ENCODE results near the gene LINGO1.

The LINGO1 gene

DNA sequence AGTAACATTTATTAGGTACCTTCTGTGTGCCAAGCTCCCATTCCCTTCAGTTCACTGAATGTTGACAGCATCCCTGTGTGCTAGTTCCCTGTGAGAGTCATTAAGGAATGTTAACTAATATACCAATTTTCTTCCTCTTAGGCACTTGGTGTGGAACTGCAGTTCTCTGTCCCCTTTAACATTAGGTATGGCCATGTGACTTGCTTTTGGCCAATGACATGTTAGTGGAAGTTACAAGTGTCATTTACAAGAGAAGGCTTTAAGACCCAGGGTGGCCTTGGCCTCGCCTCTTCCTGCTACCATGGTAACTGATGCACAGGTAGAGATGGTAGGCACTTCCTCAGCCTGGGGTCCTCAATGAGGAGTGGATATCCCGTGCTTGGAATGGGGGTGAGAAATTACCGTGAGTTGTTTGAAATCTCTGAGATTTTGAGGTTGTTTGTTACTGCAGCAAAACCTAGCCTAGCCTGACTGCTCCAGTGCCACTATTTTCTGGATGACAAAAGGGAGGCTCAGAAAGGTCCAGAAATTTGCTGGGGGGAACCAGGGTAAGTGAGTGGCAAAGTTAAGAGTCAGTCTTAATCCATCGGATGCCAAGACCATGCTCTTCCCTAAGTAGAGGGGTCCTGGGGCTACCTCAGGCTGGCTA lies 21.2 kb upstream of the LINGO1 start:
- peaks cover 3% of the 10 kb centered on the region for H3K27me3 ChIP-seq (ENCODE audit: low read depth, low read length)

GRCh38 chr15:77650265-77650664 lies 17.6 kb upstream of the LINGO1 start:
- peaks cover 0 to 12% of the 10 kb centered on the region in 2 donors for H3K9me3 ChIP-seq (ENCODE audit: control insufficient read depth in 1 of 2, low read length in 2 of 2)
- no peak overlapping the region for H3K4me3 ChIP-seq (ENCODE audit: low read depth in 1 of 2, low read length in 2 of 2)
- H3K27ac ChIP-seq (ENCODE audit: low read length), result no peak overlapping the region
- no peaks in the 10 kb centered on the region for H3K36me3 ChIP-seq (ENCODE audit: control insufficient read depth in 1 of 2, insufficient read depth in 2 of 2, low read length in 2 of 2)
- H3K27me3 ChIP-seq (ENCODE audit: low read depth, low read length), result no peaks in the 10 kb centered on the region
- no peaks in the 10 kb centered on the region for H3K4me1 ChIP-seq (ENCODE audit: control insufficient read depth in 1 of 2, insufficient read depth in 2 of 2, low read length in 2 of 2)

More for the DNA sequence above, 21.2 kb upstream of the LINGO1 start:
- H3K36me3 ChIP-seq (ENCODE audit: control insufficient read depth in 1 of 2, insufficient read depth in 2 of 2, low read length in 2 of 2), result no peaks in the 10 kb centered on the region
- H3K4me3 ChIP-seq (ENCODE audit: low read depth in 1 of 2, low read length in 2 of 2), result no peak overlapping the region
- no peaks in the 10 kb centered on the region for H3K4me1 ChIP-seq (ENCODE audit: control insufficient read depth in 1 of 2, insufficient read depth in 2 of 2, low read length in 2 of 2)
- H3K27ac ChIP-seq (ENCODE audit: low read length), result no peak overlapping the region
- peaks cover 0 to 12% of the 10 kb centered on the region in 2 donors for H3K9me3 ChIP-seq (ENCODE audit: control insufficient read depth in 1 of 2, low read length in 2 of 2)

- H3K9me3 ChIP-seq (ENCODE audit: control insufficient read depth in 1 of 2, low read length in 2 of 2), result peaks cover 0 to 11% of the 10 kb centered on the region in 2 donors
- no peak overlapping the region for H3K27ac ChIP-seq (ENCODE audit: low read length)
- H3K27me3 ChIP-seq (ENCODE audit: low read depth, low read length), result no peaks in the 10 kb centered on the region
- H3K4me1 ChIP-seq (ENCODE audit: control insufficient read depth in 1 of 2, insufficient read depth in 2 of 2, low read length in 2 of 2), result no peaks in the 10 kb centered on the region
- no peaks in the 10 kb centered on the region for H3K36me3 ChIP-seq (ENCODE audit: control insufficient read depth in 1 of 2, insufficient read depth in 2 of 2, low read length in 2 of 2)
- no peak overlapping the region for H3K4me3 ChIP-seq (ENCODE audit: low read depth in 1 of 2, low read length in 2 of 2)
Measured at GRCh38 chr15:77649610-77650009, 16.9 kb upstream of the LINGO1 start.

DNA sequence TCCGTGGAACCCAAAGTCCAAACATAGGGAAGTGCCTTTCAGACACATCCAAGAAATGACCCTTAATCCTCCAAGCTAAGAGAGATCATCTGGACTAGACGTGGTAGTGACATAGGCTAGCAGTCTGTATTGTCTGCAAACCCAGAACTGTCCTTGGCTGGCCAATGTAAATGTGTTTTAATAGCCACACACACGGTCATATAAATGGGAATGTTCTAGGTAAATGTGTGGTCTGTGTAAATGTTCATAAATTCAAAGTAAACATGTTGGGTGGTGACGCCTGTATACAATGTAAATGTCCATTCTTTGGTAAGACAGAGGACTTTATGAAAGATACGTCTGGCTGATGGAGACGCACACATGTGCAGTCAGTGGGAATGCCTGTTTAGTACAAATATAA lies 16.3 kb upstream of the LINGO1 start:
- Histone ChIP-seq H3K27me3 (ENCODE audit: low read depth, low read length) (no peaks in the 10 kb centered on the region), H3K4me3 (ENCODE audit: low read depth in 1 of 2, low read length in 2 of 2) (no peak overlapping the region), H3K27ac (ENCODE audit: low read length) (no peak overlapping the region), H3K4me1 (ENCODE audit: control insufficient read depth in 1 of 2, insufficient read depth in 2 of 2, low read length in 2 of 2) (no peaks in the 10 kb centered on the region), H3K9me3 (ENCODE audit: control insufficient read depth in 1 of 2, low read length in 2 of 2) (peaks cover 0 to 5% of the 10 kb centered on the region in 2 donors), H3K36me3 (ENCODE audit: control insufficient read depth in 1 of 2, insufficient read depth in 2 of 2, low read length in 2 of 2) (no peaks in the 10 kb centered on the region)

GRCh38 chr15:77647961-77648360 lies 15.2 kb upstream of the LINGO1 start:
- no peaks in the 10 kb centered on the region for H3K4me1 ChIP-seq (ENCODE audit: control insufficient read depth in 1 of 2, insufficient read depth in 2 of 2, low read length in 2 of 2)
- no peak overlapping the region for H3K27ac ChIP-seq (ENCODE audit: low read length)
- H3K9me3 ChIP-seq (ENCODE audit: control insufficient read depth in 1 of 2, low read length in 2 of 2), result no peaks in the 10 kb centered on the region
- no peaks in the 10 kb centered on the region for H3K27me3 ChIP-seq (ENCODE audit: low read depth, low read length)
- H3K36me3 ChIP-seq (ENCODE audit: control insufficient read depth in 1 of 2, insufficient read depth in 2 of 2, low read length in 2 of 2), result no peaks in the 10 kb centered on the region
- H3K4me3 ChIP-seq (ENCODE audit: low read depth in 1 of 2, low read length in 2 of 2), result no peak overlapping the region

DNA sequence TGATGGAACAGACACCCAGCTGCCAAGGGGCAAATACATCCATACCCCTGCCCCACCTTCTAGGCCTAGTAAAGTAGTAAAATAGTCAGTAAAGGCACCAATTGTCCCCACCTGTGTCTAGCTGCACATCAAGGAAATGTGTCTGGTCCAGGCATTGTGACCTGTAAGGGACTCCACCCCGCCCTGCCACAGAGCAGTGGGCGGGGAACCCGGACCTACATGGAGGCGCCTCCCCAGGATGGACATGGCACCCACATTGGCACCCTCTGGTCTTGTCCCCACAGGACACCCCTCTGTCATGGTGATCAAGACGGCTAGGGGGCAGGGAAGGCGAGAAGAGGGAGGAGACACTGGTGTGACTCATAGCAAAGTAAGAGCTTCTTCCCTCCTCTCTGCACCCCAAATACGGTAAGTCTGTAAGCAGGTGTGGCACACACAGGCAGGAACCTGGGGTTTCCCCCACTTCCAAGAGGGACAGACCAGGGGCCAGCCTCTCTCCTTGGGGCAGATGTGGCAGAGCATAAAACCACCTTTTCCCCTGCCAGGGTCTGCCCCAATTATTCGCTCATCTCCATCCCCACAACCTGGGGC lies 13.5 kb upstream of the LINGO1 start:
- Histone ChIP-seq H3K4me1 (ENCODE audit: control insufficient read depth in 1 of 2, insufficient read depth in 2 of 2, low read length in 2 of 2) (no peaks in the 10 kb centered on the region), H3K27me3 (ENCODE audit: low read depth, low read length) (no peaks in the 10 kb centered on the region), H3K9me3 (ENCODE audit: control insufficient read depth in 1 of 2, low read length in 2 of 2) (no peaks in the 10 kb centered on the region), H3K4me3 (ENCODE audit: low read depth in 1 of 2, low read length in 2 of 2) (no peak overlapping the region), H3K36me3 (ENCODE audit: control insufficient read depth in 1 of 2, insufficient read depth in 2 of 2, low read length in 2 of 2) (no peaks in the 10 kb centered on the region), H3K27ac (ENCODE audit: low read length) (no peak overlapping the region)

- Histone ChIP-seq H3K36me3 (ENCODE audit: control insufficient read depth in 1 of 2, insufficient read depth in 2 of 2, low read length in 2 of 2) (no peaks in the 10 kb centered on the region), H3K4me3 (ENCODE audit: low read depth in 1 of 2, low read length in 2 of 2) (no peak overlapping the region), H3K27me3 (ENCODE audit: low read depth, low read length) (no peaks in the 10 kb centered on the region), H3K9me3 (ENCODE audit: control insufficient read depth in 1 of 2, low read length in 2 of 2) (no peaks in the 10 kb centered on the region), H3K4me1 (ENCODE audit: control insufficient read depth in 1 of 2, insufficient read depth in 2 of 2, low read length in 2 of 2) (no peaks in the 10 kb centered on the region), H3K27ac (ENCODE audit: low read length) (no peak overlapping the region)
Measured at GRCh38 chr15:77645602-77646001, 12.9 kb upstream of the LINGO1 start.

DNA sequence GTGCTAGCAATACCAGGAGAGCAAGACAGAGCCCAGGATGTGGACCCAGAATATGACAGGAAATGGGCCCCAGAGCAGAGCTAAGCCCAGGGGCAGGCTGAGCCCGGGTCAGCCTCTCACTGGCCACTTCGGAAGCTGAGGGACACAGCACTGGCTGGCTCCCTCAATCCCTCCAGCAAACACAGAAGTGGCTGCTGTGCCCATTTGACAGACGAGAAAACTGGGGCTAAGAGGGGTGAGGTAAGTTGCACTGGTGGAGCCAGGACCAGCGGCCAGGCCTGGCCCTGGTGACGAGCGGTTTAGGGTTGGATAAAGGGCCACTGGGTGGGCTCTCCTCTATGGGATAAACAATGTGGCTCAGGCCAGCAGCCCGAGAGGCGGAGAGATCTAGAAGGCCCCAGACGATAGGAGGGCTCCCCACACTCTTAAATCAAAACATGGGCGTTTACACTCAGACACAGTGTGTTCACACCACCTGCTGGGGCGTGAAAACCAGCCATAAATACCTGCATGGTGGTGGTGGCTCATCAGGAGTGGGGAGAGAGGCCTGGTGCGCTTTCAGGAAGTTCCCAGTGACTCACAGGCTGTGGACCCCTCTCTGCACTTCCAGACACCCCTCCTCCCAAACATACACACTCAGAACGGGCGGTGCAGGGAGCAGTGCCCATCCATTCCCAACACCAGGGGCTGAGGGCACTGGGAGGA lies 12.0 kb upstream of the LINGO1 start:
- Histone ChIP-seq H3K9me3 (ENCODE audit: control insufficient read depth in 1 of 2, low read length in 2 of 2) (no peaks in the 10 kb centered on the region), H3K27ac (ENCODE audit: low read length) (no peak overlapping the region), H3K27me3 (ENCODE audit: low read depth, low read length) (no peaks in the 10 kb centered on the region), H3K4me1 (ENCODE audit: control insufficient read depth in 1 of 2, insufficient read depth in 2 of 2, low read length in 2 of 2) (no peaks in the 10 kb centered on the region), H3K36me3 (ENCODE audit: control insufficient read depth in 1 of 2, insufficient read depth in 2 of 2, low read length in 2 of 2) (no peaks in the 10 kb centered on the region), H3K4me3 (ENCODE audit: low read depth in 1 of 2, low read length in 2 of 2) (no peak overlapping the region)

GRCh38 chr15:77643764-77644163 lies 11.1 kb upstream of the LINGO1 start:
- Histone ChIP-seq H3K4me3 (ENCODE audit: low read depth in 1 of 2, low read length in 2 of 2) (no peak overlapping the region), H3K36me3 (ENCODE audit: control insufficient read depth in 1 of 2, insufficient read depth in 2 of 2, low read length in 2 of 2) (no peaks in the 10 kb centered on the region), H3K27ac (ENCODE audit: low read length) (no peak overlapping the region), H3K4me1 (ENCODE audit: control insufficient read depth in 1 of 2, insufficient read depth in 2 of 2, low read length in 2 of 2) (no peaks in the 10 kb centered on the region), H3K27me3 (ENCODE audit: low read depth, low read length) (no peaks in the 10 kb centered on the region), H3K9me3 (ENCODE audit: control insufficient read depth in 1 of 2, low read length in 2 of 2) (no peaks in the 10 kb centered on the region)

- H3K4me3 ChIP-seq (ENCODE audit: low read depth in 1 of 2, low read length in 2 of 2), result no peak overlapping the region
- H3K4me1 ChIP-seq (ENCODE audit: control insufficient read depth in 1 of 2, insufficient read depth in 2 of 2, low read length in 2 of 2), result no peaks in the 10 kb centered on the region
- no peaks in the 10 kb centered on the region for H3K27me3 ChIP-seq (ENCODE audit: low read depth, low read length)
Measured at GRCh38 chr15:77642793-77643430, 10.2 kb upstream of the LINGO1 start.

GRCh38 chr15:77641999-77642398 lies 9.3 kb upstream of the LINGO1 start:
- H3K4me3 ChIP-seq (ENCODE audit: low read depth in 1 of 2, low read length in 2 of 2), result no peak overlapping the region
- no peaks in the 10 kb centered on the region for H3K4me1 ChIP-seq (ENCODE audit: control insufficient read depth in 1 of 2, insufficient read depth in 2 of 2, low read length in 2 of 2)
- no peaks in the 10 kb centered on the region for H3K27me3 ChIP-seq (ENCODE audit: low read depth, low read length)
- no peaks in the 10 kb centered on the region for H3K9me3 ChIP-seq (ENCODE audit: control insufficient read depth in 1 of 2, low read length in 2 of 2)
- H3K36me3 ChIP-seq (ENCODE audit: control insufficient read depth in 1 of 2, insufficient read depth in 2 of 2, low read length in 2 of 2), result no peaks in the 10 kb centered on the region
- H3K27ac ChIP-seq (ENCODE audit: low read length), result no peak overlapping the region

More at GRCh38 chr15:77642793-77643430, 10.2 kb upstream of the LINGO1 start:
- Histone ChIP-seq H3K27ac (ENCODE audit: low read length) (no peak overlapping the region), H3K36me3 (ENCODE audit: control insufficient read depth in 1 of 2, insufficient read depth in 2 of 2, low read length in 2 of 2) (no peaks in the 10 kb centered on the region), H3K9me3 (ENCODE audit: control insufficient read depth in 1 of 2, low read length in 2 of 2) (no peaks in the 10 kb centered on the region)
